GM12878 (cell line): ENCODE measurements around the gene TBPL2. TPM values are rescaled to one million over a fixed set of nuclear protein-coding genes. Genes with fewer than 3 reads are reported as not detected.

ENCODE experiments used
- ATAC-seq: fragments of 200-7000 bp; cut with Tn5 transposase; 3 replicates; pipeline ENCODE4 v1.9.1; 2020; ENCODE audit warnings: mild to moderate bottlenecking, moderate library complexity
- BruUV-seq: library from RNA; stranded (reverse); fragments of 400-500 nt; replicated peaks from 2 replicates; lab custom pipeline; 2021; lab: Mats Ljungman, UMichigan
- CTCF ChIA-PET: fragments of 300-600 bp; sonication (Branson Sonifier 250); formaldehyde crosslinking; extraction: SDS; loops from one replicate; lab custom pipeline; 2021; ENCODE audit warnings: inconsistent platforms; lab: Yijun Ruan, JAX
- POLR2A ChIA-PET: fragments of 350-600 bp; formaldehyde crosslinking; extraction: SDS; loops from one replicate; lab custom pipeline; 2021; ENCODE audit warnings: inconsistent platforms; lab: Charles Lee
- RAD21 ChIA-PET: fragments of 300-600 bp; sonication (Branson Sonifier 250); formaldehyde crosslinking; loops from one replicate; lab custom pipeline; 2023; ENCODE audit warnings: antibody characterized with exemption; ENCODE audit not compliant: unreplicated experiment; lab: Charles Lee
- SMC1A ChIA-PET: fragments of 300-600 bp; sonication (Branson Sonifier 250); formaldehyde crosslinking; loops from one replicate; lab custom pipeline; 2023; ENCODE audit not compliant: unreplicated experiment, uncharacterized antibody; lab: Charles Lee
- DNase-seq: peaks from one replicate; pipeline ENCODE4 v3.0.0-alpha.2; 2011; ENCODE audit warnings: low read depth, low spot score
- FAIRE-seq: peaks from 3 replicates; lab custom pipeline; 2011; peaks lifted over from hg19 to GRCh38; lab: Jason Lieb, UNC
- H2AFZ ChIP-seq: 2 replicates; pipeline ENCODE4 v1.6.0; 2011; ENCODE audit warnings: low read depth, low read length, control low read depth; ENCODE audit not compliant: control insufficient read depth
- H3K27ac ChIP-seq: 2 replicates; pipeline ENCODE4 v1.5.1; 2011; ENCODE audit warnings: control low read depth; ENCODE audit not compliant: control insufficient read depth, insufficient read depth
- H3K27me3 ChIP-seq, 2 experiments: replicated peaks in 1 of 2; 2 replicates each; pipeline versions ENCODE4 v1.6.0 to v1.6.1; 2011; ENCODE audit warnings: low read length in 1 of 2; ENCODE audit not compliant: control insufficient read depth in 2 of 2, insufficient read depth in 2 of 2
- H3K36me3 ChIP-seq, 2 experiments: 2 replicates each; pipeline ENCODE4 v1.5.1; 2011; ENCODE audit warnings: low read length in 1 of 2; ENCODE audit not compliant: control insufficient read depth in 2 of 2, insufficient read depth in 2 of 2
- H3K4me1 ChIP-seq: 2 replicates; pipeline ENCODE4 v1.6.1; 2011; ENCODE audit warnings: mild to moderate bottlenecking, low read length, moderate library complexity, mixed read lengths; ENCODE audit not compliant: control insufficient read depth, insufficient read depth
- H3K4me2 ChIP-seq: 2 replicates; pipeline ENCODE4 v1.6.0; 2011; ENCODE audit warnings: control low read depth; ENCODE audit not compliant: control insufficient read depth, insufficient read depth
- H3K4me3 ChIP-seq: fragments of 200-600 bp; sonication (generic); 2 replicates; pipeline ENCODE4 v1.5.1; 2016
- H3K79me2 ChIP-seq: 2 replicates; pipeline ENCODE4 v1.6.0; 2011; ENCODE audit warnings: low read length; ENCODE audit not compliant: control insufficient read depth, insufficient read depth
- H3K9ac ChIP-seq: 2 replicates; pipeline ENCODE4 v1.8.0; 2011; ENCODE audit warnings: low read length, control low read depth, mixed read lengths; ENCODE audit not compliant: control insufficient read depth, insufficient read depth
- H3K9me3 ChIP-seq: replicated peaks from 3 replicates; pipeline ENCODE4 v1.5.1; 2011; ENCODE audit warnings: mild to moderate bottlenecking, low read length; ENCODE audit not compliant: control insufficient read depth, insufficient read depth
- H4K20me1 ChIP-seq: 2 replicates; pipeline ENCODE4 v1.6.0; 2011; ENCODE audit not compliant: control insufficient read depth, insufficient read depth
- MTA3 ChIP-seq: IDR thresholded peaks from 2 replicates; pipeline ENCODE4 v1.6.1; 2012; ENCODE audit warnings: low read length, inconsistent platforms, borderline replicate concordance
- PML ChIP-seq: IDR thresholded peaks from 2 replicates; pipeline ENCODE4 v1.6.1; 2012; ENCODE audit warnings: low read length, inconsistent platforms
- POU2F2 ChIP-seq: IDR thresholded peaks from 3 replicates; pipeline ENCODE4 v1.6.1; 2011; ENCODE audit warnings: low read depth, mild to moderate bottlenecking, low read length, borderline replicate concordance
- RAD21 ChIP-seq: IDR thresholded peaks from 2 replicates; pipeline ENCODE4 v1.6.1; 2011; ENCODE audit warnings: mild to moderate bottlenecking, low read depth, low read length, moderate library complexity; ENCODE audit not compliant: insufficient read depth
- ZZZ3 ChIP-seq: IDR thresholded peaks from 2 replicates; pipeline ENCODE4 v1.6.1; 2011; ENCODE audit warnings: low read depth; ENCODE audit not compliant: control insufficient read depth, insufficient read length
- WGBS: methylation state at CpG from one replicate; pipeline ENCODE4 v1.1.6; 2016; ENCODE audit warnings: low lambda C conversion rate; ENCODE audit not compliant: insufficient replicate concordance, insufficient coverage; ENCODE audit errors: missing lambda C conversion rate; 5-methylcytosine and 5-hydroxymethylcytosine counted together
- in situ Hi-C: fragments of 300-500 bp; cut with MboI; formaldehyde crosslinking; loops from 9 replicates; pipeline ENCODE4 v1.14.3; 2018; ENCODE audit warnings: mixed read lengths
- intact Hi-C: fragments of 100-400 bp; cut with micrococcal nuclease; formaldehyde crosslinking; loops from one replicate; pipeline ENCODE4 v1.14.2; 2022; ENCODE audit not compliant: unreplicated experiment
- polyA plus RNA-seq, 11 experiments: library from polyadenylated mRNA; depleted of rRNA in 4 of 11; unstranded in 6 of 11; stranded (reverse) in 5 of 11; fragments of >200 nt; fragmentation: Nextera tagmentation in 4 of 11; fragmentation: Illumina TruSeq in 1 of 11; extraction: Ambion mirVana in 4 of 11; extraction: Trizol in 1 of 11; gene quantifications; 1 replicate in 1 of 11; 2 replicates in 10 of 11; pipeline versions ENCODE4 v1.2.1 to v1.2.3, GENCODE V29; 2011 to 2016; ENCODE audit warnings: inconsistent platforms in 2 of 11, missing spikeins in 2 of 11, low read depth in 1 of 11
- total RNA-seq, 4 experiments: library from RNA; depleted of rRNA in 3 of 4; stranded (reverse); fragments of >200 nt in 3 of 4; fragmentation: Illumina TruSeq in 1 of 4; extraction: Trizol in 1 of 4; gene quantifications; 2 replicates each; pipeline versions ENCODE4 v1.2.1 to v1.2.3, GENCODE V29; 2013 to 2021
- TF ChIP-seq, protein P1 (sequence below): fragments of 150-350 bp; IDR thresholded peaks from 2 replicates; pipeline ENCODE4 v1.6.1; 2016; ENCODE audit warnings: low read depth, low read length
- TF ChIP-seq, protein P2 (sequence below): fragments of 450-650 bp; IDR thresholded peaks from 2 replicates; pipeline ENCODE4 v1.6.1; 2017; ENCODE audit warnings: mild to moderate bottlenecking, moderate library complexity

Gene TBPL2
- total and polyA plus RNA-seq, 10 of the 15 experiments (the other 5 are each of a cell fraction or from before 2014, with no cell fraction given), result 0.41 TPM; not detected in 9

GRCh38 chr14:55436931-55437330 lies 3.5 kb downstream of the TBPL2 start:
- ATAC-seq (no peak; the same call in 2 of the 3 replicates), DNase-seq (no peak), FAIRE-seq (no peak)
- 68% methylated on average over 4 of the region's 4 CpGs for WGBS
- in situ Hi-C loops (loop anchor here (5.0 kb wide), 1 partner anchor 905 kb away; no protein-coding TSS in a partner anchor), intact Hi-C loops (no loop called here)
- ChIA-PET SMC1A (interaction anchor here (0.5 to 2.5 kb wide), 8 partner anchors 9 to 1040 kb away, joined by 3 to 9 read pairs (median 4); no protein-coding TSS in a partner anchor), RAD21 (interaction anchor here (3.0 kb wide), 1 partner anchor 1038 kb away, joined by 6 read pairs; no protein-coding TSS in a partner anchor), CTCF (interaction anchor here (1.0 to 2.4 kb wide), 10 partner anchors 8 to 1037 kb away, joined by 3 to 19 read pairs (median 4); no protein-coding TSS in a partner anchor), POLR2A (no interaction called here)
- H3K79me2 ChIP-seq, result no peaks in the 10 kb centered on the region
- no peaks in the 10 kb centered on the region for H4K20me1 ChIP-seq
- H3K36me3 ChIP-seq, result no peaks in the 10 kb centered on the region
- H3K4me3 ChIP-seq, result no peak overlapping the region
- TF ChIP-seq, protein P1, sequence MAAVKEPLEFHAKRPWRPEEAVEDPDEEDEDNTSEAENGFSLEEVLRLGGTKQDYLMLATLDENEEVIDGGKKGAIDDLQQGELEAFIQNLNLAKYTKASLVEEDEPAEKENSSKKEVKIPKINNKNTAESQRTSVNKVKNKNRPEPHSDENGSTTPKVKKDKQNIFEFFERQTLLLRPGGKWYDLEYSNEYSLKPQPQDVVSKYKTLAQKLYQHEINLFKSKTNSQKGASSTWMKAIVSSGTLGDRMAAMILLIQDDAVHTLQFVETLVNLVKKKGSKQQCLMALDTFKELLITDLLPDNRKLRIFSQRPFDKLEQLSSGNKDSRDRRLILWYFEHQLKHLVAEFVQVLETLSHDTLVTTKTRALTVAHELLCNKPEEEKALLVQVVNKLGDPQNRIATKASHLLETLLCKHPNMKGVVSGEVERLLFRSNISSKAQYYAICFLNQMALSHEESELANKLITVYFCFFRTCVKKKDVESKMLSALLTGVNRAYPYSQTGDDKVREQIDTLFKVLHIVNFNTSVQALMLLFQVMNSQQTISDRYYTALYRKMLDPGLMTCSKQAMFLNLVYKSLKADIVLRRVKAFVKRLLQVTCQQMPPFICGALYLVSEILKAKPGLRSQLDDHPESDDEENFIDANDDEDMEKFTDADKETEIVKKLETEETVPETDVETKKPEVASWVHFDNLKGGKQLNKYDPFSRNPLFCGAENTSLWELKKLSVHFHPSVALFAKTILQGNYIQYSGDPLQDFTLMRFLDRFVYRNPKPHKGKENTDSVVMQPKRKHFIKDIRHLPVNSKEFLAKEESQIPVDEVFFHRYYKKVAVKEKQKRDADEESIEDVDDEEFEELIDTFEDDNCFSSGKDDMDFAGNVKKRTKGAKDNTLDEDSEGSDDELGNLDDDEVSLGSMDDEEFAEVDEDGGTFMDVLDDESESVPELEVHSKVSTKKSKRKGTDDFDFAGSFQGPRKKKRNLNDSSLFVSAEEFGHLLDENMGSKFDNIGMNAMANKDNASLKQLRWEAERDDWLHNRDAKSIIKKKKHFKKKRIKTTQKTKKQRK, result no peak
- no peak for TF ChIP-seq POU2F2
- TF ChIP-seq, protein P2, sequence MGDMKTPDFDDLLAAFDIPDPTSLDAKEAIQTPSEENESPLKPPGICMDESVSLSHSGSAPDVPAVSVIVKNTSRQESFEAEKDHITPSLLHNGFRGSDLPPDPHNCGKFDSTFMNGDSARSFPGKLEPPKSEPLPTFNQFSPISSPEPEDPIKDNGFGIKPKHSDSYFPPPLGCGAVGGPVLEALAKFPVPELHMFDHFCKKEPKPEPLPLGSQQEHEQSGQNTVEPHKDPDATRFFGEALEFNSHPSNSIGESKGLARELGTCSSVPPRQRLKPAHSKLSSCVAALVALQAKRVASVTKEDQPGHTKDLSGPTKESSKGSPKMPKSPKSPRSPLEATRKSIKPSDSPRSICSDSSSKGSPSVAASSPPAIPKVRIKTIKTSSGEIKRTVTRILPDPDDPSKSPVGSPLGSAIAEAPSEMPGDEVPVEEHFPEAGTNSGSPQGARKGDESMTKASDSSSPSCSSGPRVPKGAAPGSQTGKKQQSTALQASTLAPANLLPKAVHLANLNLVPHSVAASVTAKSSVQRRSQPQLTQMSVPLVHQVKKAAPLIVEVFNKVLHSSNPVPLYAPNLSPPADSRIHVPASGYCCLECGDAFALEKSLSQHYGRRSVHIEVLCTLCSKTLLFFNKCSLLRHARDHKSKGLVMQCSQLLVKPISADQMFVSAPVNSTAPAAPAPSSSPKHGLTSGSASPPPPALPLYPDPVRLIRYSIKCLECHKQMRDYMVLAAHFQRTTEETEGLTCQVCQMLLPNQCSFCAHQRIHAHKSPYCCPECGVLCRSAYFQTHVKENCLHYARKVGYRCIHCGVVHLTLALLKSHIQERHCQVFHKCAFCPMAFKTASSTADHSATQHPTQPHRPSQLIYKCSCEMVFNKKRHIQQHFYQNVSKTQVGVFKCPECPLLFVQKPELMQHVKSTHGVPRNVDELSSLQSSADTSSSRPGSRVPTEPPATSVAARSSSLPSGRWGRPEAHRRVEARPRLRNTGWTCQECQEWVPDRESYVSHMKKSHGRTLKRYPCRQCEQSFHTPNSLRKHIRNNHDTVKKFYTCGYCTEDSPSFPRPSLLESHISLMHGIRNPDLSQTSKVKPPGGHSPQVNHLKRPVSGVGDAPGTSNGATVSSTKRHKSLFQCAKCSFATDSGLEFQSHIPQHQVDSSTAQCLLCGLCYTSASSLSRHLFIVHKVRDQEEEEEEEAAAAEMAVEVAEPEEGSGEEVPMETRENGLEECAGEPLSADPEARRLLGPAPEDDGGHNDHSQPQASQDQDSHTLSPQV, result no peak
- TF ChIP-seq PML, result no peak
- no peak for TF ChIP-seq MTA3
- no peak for TF ChIP-seq RAD21
- no peak for TF ChIP-seq ZZZ3
- BruUV-seq, result no TSS peak
- H3K9me3 ChIP-seq, result no peaks in the 10 kb centered on the region
- no peak overlapping the region for H2AFZ ChIP-seq
- H3K4me2 ChIP-seq, result no peak overlapping the region
- H3K4me1 ChIP-seq, result no peaks in the 10 kb centered on the region
- H3K9ac ChIP-seq, result no peak overlapping the region
- no peaks in the 10 kb centered on the region for H3K27me3 ChIP-seq
- no peak overlapping the region for H3K27ac ChIP-seq
